Measurements from ENCODE around the gene ZSWIM1. TPM values are rescaled to one million over a fixed set of nuclear protein-coding genes. Genes with fewer than 3 reads are reported as not detected.

The ZSWIM1 gene
- total and polyA plus RNA-seq, 2 of the 8 experiments (the other 6 are each of a cell fraction or from before 2014, with no cell fraction given): 14.1 to 15.6 TPM

DNA sequence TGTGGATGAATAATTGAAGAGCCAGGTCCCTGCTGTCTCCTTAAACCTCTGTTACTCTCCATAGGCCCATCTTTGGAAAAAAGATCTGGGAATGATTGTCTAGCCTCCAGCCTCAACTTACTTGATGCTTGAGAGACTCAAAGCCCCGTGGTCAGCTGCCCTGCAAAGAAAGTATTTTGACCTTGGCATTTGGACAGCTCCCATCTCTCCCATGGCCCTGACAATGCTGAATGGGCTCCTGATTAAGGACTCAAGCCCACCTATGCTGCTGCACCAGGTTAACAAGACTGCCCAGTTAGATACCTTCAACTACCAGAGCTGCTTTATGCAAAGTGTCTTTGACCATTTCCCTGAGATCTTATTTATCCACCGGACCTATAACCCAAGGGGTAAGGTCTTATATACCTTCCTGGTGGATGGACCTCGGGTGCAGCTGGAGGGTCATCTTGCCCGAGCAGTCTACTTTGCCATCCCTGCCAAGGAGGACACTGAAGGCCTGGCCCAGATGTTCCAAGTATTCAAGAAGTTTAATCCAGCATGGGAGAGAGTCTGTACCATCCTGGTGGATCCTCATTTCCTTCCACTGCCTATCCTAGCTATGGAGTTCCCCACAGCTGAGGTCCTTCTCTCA is 1.6 kb downstream of the ZSWIM1 start:
- CTCF ChIA-PET (ENCODE audit: partially characterized antibody): interaction anchor here (1.0 to 2.8 kb wide), 9 partner anchors 8 to 129 kb away, joined by 3 to 14 read pairs (median 7); partner anchors contain the start of genes CTSA and NEURL2
- TF ChIP-seq SIX5 (IDR thresholded peaks at IDR 0.05; ENCODE audit: low read depth, low read length): no peak
- no peak for TF ChIP-seq CTCF (IDR thresholded peaks at IDR 0.05; ENCODE audit: control extremely low read depth in 1 of 3, insufficient read depth in 1 of 3, low read depth in 1 of 3, low read length in 3 of 3)
- TF ChIP-seq HDAC2 (IDR thresholded peaks at IDR 0.05; ENCODE audit: borderline replicate concordance in 1 of 2, low read depth in 2 of 2, low read length in 2 of 2): no peak
- TF ChIP-seq CHD2 (IDR thresholded peaks at IDR 0.05; ENCODE audit: low read length): no peak
- TF ChIP-seq POU5F1 (IDR thresholded peaks at IDR 0.05; ENCODE audit: low read depth, low read length): no peak
- no peak for TF ChIP-seq TAF1 (IDR thresholded peaks at IDR 0.05; ENCODE audit: low read depth, low read length)
- no peak for TF ChIP-seq ZNF274 (IDR thresholded peaks at IDR 0.05; ENCODE audit: borderline replicate concordance, extremely low read depth, low read length)
- no peak for TF ChIP-seq SUZ12 (IDR thresholded peaks at IDR 0.05; ENCODE audit: low read length)
- no peak for TF ChIP-seq EGR1 (IDR thresholded peaks at IDR 0.05; ENCODE audit: borderline replicate concordance, low read depth, low read length)
- TF ChIP-seq GTF2F1 (IDR thresholded peaks at IDR 0.05; ENCODE audit: borderline replicate concordance, low read depth, low read length): no peak
- no peak for TF ChIP-seq TCF12 (IDR thresholded peaks at IDR 0.05; ENCODE audit: low read depth, low read length)

More for the DNA sequence above, 1.6 kb downstream of the ZSWIM1 start:
- H3K14ac ChIP-seq (ENCODE audit: insufficient read length): no peak overlapping the region
- H3K9me3 ChIP-seq (ENCODE audit: insufficient read depth in 2 of 2, low read depth in 1 of 2, low read length in 1 of 2): no peaks in the 10 kb centered on the region
- DNase-seq (ENCODE audit: low read depth in 1 of 2, low spot score in 2 of 2): no peak
- no peak overlapping the region for H3K4ac ChIP-seq (replicated peaks; ENCODE audit: insufficient read length, low read depth, low read length)
- peaks cover 0 to 7% of the 10 kb centered on the region in 2 experiments for H4K20me1 ChIP-seq (replicated peaks in 1 of 2; ENCODE audit: control insufficient read depth in 1 of 2, insufficient read depth in 2 of 2, low read length in 2 of 2)
- H3K56ac ChIP-seq (replicated peaks; ENCODE audit: insufficient read length, low read depth, low read length): no peak overlapping the region
- no peak overlapping the region; a peak in 1 of 4 replicates for H3K4me2 ChIP-seq (ENCODE audit: insufficient read depth in 1 of 2, low read depth in 2 of 2, low read length in 2 of 2)
- no peak overlapping the region for H3K27ac ChIP-seq (ENCODE audit: low read depth, low read length)
- H3K18ac ChIP-seq (ENCODE audit: extremely low read depth, low read length): no peak overlapping the region
- no peak overlapping the region for H3K9ac ChIP-seq (replicated peaks in 1 of 4; ENCODE audit: extremely low read depth in 1 of 4, low read depth in 3 of 4, low read length in 3 of 4)
- H3K27me3 ChIP-seq (replicated peaks in 1 of 4; ENCODE audit: control insufficient read depth in 3 of 4, extremely low read depth in 1 of 4, insufficient read depth in 3 of 4, low read length in 3 of 4): no peaks in the 10 kb centered on the region
- H2BK12ac ChIP-seq (ENCODE audit: low read depth, low read length): no peak overlapping the region
- no peak overlapping the region for H3K4me3 ChIP-seq (ENCODE audit: extremely low read depth in 1 of 4, insufficient read depth in 2 of 4, low read depth in 3 of 4, low read length in 4 of 4)
- H3K79me1 ChIP-seq (ENCODE audit: low read depth, low read length): no peaks in the 10 kb centered on the region
- no peak overlapping the region for H2AFZ ChIP-seq (ENCODE audit: low read length)
- H4K91ac ChIP-seq (replicated peaks; ENCODE audit: insufficient read length, low read length): no peak overlapping the region
- H2BK15ac ChIP-seq (ENCODE audit: low read length): no peak overlapping the region
- peaks cover 5% of the 10 kb centered on the region for H3K23me2 ChIP-seq (ENCODE audit: low read depth, low read length)
- no peak overlapping the region for H2AK5ac ChIP-seq (ENCODE audit: low read depth, low read length)
- no peak overlapping the region for H4K5ac ChIP-seq (ENCODE audit: insufficient read length, low read depth, low read length)
- POLR2A ChIA-PET (ENCODE audit: partially characterized antibody): interaction anchor here (0.8 to 5.7 kb wide), 20 partner anchors 9 to 87 kb away, joined by 3 to 55 read pairs (median 5); partner anchors contain the start of genes ACOT8, CTSA, NEURL2 and PCIF1
- no peak overlapping the region for H3K23ac ChIP-seq (ENCODE audit: insufficient read length)
- no peaks in the 10 kb centered on the region for H3K4me1 ChIP-seq (replicated peaks in 1 of 4; ENCODE audit: control insufficient read depth in 3 of 4, insufficient read depth in 4 of 4, low read length in 3 of 4)
- no peak for FAIRE-seq
- H2BK120ac ChIP-seq (replicated peaks; ENCODE audit: low read depth, low read length): no peak overlapping the region
- peaks cover 0 to 16% of the 10 kb centered on the region in 2 experiments; a peak in 1 of 4 replicates for H3K79me2 ChIP-seq (ENCODE audit: control insufficient read depth in 1 of 2, insufficient read depth in 2 of 2, low read length in 2 of 2)
- H3K36me3 ChIP-seq (ENCODE audit: control insufficient read depth in 2 of 4, insufficient read depth in 4 of 4, low read length in 3 of 4): peaks cover 14 to 21% (median 18%) of the 10 kb centered on the region in 4 experiments
- H2BK5ac ChIP-seq (ENCODE audit: low read depth, low read length): no peak overlapping the region
- H4K8ac ChIP-seq (ENCODE audit: extremely low read depth, insufficient read depth, low read length): no peak overlapping the region
- H2BK20ac ChIP-seq (ENCODE audit: low read length): no peak overlapping the region
- WGBS, 2 experiments (ENCODE audit: extremely low coverage in 1 of 2, insufficient coverage in 1 of 2, insufficient read length in 1 of 2, insufficient replicate concordance in 2 of 2, low coverage in 1 of 2, low lambda C conversion rate in 2 of 2, missing lambda C conversion rate in 1 of 2): 94% methylated on average over 4 of the region's 4 CpGs; no CpG with 5 or more reads in 1 of the 2 experiments

All from H1 (cell line).